Activated T-cell treated with anti-CD3 and anti-CD28 coated beads, Interleukin-2, amount 50 U/mL, for 48 hours (primary cell): ENCODE data around the gene RPS8.
"Not testable (repeated sequence)": the region's sequence is repeated elsewhere in the genome, so short reads cannot be mapped to it uniquely, and the experiment has no call there.

Experiments
- DNase-seq, 2 experiments: peaks; one replicate each; pipeline ENCODE4 v3.0.0-alpha.2; 2020

The RPS8 gene

DNA sequence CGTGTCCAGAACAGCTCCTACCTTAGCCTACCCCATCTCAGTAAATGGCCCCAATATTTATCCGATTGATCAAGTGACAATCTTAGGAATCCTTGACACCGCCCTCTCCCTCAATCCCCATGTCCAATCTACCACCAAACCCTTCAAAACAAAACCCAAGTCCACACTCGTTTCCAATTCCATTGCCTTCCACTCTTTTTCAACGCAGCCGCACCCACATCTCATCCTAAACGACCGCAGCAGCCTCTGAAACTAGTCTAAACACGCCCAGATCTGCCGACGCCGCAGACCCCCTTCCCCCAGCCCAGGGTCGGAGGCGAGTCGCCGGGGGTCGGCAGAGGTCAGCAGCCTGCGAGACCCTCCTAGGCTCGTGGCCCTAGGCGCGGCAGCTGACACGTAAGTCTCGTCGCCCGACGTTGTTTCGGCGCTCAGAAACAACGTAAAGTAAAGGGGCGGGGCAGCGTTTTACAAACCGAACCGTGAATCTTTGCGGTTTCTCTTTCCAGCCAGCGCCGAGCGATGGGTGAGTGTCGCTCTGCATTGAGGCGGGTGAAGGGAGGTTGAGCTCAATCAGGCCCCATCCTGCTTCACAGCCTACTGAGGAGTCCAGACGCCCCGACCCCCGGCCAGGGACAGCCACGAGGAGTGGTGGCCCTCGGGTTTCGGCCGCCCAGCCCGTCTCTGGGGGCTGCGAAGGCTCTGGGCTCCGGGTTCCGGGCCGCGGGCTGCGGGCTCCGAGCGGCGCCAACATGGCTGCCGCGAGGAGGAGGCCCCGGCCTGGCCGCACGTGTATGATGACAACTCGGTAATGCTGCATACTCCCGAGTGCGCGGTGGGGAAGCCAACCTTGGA, at the start of gene RPS8:
Gene RPS8, plus strand, starts transcription at position 463 of the 852 bp plus-strand sequence. Its CDS starts 57 bp downstream, at position 520.
- DNase-seq: peak; percentile 92 to 93

DNA sequence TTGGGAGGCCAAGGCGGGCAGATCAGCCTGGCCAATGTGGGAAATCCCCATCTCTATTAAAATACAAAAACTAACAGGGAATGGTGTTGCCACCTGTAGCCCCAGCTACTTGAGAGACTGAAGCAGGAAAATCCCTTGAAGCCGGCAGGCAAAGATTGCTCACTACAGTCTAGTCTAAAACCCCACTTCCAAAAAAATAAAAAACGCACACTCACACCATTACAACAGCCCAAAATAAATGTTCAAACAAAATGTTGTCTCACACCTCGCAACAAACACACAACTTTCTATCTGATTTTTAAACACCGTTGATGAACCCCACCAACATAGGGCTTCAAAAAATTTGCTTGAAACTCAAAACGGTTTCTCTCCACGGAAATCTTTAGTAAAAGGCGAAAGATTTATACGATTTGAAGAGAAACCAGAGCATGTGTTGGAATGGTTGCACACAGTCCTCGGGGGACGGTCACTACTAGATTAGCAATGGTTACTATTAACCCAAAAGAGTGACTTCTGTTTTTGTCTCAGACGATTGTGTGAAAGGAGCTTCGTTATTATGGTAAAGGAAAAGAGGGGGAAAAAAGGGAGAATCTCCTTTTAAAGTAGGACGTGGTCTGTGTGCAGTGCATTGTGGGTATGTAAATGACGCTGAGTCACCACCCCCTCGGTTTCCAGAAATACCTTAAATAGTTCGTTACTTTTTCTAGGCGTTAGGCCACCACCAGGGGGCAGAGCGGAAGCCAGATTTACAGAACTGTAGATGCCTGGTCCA, 44.4 kb upstream of the RPS8 start, which contains the start of gene RNU5D-1:
Gene RNU5D-1, minus strand, starts transcription at position 430 of the 772 bp plus-strand sequence.
- peak; percentile 95 to 97 for DNase-seq

DNA sequence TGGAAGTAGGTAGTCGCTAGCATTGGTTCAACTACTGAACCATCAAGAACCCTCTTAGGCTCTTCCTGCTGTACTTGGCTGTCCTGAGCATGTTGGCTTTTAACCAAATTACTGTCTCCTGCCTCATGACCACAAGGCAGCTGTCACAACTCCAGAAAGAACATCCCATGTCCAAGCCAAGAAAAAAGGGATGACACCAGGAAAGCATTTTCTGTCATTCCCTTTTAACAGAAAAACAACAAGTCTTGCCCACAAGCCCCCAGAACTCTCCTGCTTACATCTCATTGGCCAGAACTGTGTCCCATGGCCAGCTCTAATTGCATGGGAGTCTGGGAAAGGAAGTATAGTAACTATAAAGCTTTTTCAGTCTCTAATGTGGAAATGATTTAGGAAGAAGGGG, 42.0 kb upstream of the RPS8 start:
- no peak for DNase-seq

DNA sequence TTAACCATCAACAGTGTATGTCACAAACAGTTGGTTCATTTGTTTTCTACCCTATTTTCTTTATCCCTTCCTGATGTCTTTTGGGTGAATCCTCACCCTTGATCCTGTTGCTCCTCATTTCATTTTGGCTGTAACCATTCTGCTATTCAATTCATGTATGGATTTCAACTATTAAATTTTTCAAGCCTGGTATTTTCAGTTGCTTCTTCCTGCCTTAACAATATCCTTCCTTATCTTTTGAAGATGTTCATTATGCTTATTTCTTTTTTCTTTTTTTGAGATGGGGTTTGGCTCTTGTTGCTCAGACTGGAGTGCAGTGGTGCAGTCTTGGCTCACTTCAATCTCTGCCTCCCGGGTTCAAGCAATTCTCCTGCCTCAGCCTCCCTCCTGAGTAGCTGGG, 41.6 kb upstream of the RPS8 start:
- DNase-seq: no peak

DNA sequence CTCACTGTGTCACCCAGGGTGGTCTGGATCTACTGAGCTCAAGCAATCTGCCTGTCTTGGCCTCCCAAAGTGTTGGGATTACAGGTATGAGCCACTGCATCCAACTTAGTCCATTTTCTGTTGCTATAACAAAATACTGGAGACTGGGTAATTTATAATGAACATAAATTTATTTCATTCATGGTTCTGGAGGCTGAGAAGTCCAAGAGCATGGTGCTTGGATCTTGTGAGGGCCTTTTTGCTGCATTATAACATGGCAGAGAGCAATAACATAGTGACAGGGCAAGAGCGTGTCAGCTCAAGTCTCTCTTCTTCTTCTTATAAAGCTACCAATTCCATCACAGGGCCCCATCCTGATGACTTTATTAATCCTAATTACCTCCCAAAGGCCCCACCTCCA, 39.3 kb upstream of the RPS8 start:
- DNase-seq: no peak

DNA sequence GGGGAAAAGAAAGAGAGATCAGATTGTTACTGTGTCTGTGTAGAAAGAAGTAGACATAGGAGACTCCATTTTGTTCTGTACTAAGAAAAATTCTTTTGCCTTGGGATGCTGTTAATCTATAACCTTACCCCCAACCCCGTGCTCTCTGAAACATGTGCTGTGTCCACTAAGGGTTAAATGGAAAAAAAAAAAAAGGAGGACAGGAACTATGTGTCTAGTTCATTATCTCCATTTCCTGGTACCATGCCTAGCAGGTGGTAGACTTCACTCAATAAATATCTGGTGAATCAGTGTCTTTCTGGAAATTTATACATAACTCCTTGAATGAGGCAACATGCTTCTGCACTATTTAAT, 36.4 kb upstream of the RPS8 start:
- not testable (repeated sequence) for DNase-seq

DNA sequence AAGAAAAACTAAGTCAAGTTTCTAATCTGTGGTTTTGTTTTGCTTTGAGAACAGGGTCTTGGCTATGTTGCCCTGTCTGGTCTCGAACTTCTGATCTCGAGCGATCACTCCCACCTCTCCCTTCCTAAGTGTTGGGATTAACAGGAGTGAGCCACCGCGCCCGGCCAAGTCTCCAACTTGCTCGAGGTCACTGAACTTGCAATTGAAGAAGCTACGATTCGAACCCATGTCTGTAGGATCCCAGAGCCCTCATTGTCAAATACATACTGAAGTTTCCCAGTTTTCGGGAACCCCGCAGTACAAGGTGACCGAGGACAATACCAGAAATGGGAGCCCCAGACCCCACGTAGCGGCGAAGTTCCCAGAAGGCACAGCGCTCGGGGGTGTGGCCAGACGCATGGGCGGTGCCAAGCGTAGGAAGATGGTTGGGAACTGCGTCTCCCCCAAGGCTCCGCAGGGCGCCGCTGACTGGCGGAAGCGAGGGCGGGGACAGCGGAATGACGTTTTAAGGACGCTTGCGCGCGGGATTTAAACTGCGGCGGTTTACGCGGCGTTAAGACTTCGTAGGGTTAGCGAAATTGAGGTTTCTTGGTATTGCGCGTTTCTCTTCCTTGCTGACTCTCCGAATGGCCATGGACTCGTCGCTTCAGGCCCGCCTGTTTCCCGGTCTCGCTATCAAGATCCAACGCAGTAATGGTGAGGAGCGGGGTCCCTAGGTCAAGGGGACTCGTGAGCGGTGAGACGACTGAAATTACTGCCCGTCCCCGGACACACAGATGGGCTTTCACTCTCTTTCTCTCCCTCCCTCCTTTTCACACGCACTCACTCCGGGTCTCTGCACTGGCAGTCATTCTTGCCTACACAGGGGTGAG, 35.8 kb upstream of the RPS8 start, which contains the start of gene KIF2C:
Gene KIF2C, plus strand, starts transcription at position 531 of the 872 bp plus-strand sequence. Its CDS starts 96 bp downstream, at position 627.
- DNase-seq: peak; percentile 99

DNA sequence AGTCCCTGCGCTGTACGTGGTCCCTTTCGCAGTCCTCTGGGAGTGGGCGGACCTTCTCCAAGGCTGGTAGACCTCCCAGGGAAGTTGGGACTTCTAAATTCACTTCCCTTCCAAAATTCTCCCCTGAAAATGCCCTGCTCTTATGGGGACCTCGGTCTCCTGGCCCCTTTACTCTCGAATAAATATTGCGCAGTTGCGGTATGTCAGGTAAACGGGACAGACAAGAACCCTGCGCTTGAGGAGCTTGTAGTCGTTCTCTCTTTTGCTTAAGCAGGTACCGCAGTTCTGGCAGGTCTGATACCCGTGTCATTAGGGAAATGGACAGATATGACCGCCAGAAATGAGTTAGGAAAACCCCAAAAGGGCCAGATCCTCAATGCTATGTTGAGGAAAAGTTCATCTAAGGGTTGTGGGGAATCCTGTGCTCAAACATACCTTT, 35.1 kb upstream of the RPS8 start:
- DNase-seq: no peak

DNA sequence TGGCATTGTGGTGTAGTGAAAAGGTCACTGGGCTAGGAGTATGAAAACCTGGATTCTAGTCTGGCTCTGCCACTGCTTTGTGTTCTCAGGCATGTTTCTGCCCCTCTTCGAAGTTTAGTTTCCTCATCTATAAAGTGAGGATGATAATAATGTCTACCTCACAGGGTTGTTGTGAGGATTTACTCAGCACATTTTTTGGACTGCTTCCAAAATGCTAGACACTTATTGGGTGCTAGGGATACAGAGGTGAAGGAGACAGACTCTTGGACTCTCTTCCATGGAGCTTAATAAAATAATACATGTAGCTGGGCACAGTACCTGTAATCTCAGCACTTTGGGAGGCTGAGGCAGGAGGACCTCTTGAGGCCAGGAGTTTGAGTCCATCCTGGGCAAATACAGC, 32.1 kb upstream of the RPS8 start:
- DNase-seq: no peak

DNA sequence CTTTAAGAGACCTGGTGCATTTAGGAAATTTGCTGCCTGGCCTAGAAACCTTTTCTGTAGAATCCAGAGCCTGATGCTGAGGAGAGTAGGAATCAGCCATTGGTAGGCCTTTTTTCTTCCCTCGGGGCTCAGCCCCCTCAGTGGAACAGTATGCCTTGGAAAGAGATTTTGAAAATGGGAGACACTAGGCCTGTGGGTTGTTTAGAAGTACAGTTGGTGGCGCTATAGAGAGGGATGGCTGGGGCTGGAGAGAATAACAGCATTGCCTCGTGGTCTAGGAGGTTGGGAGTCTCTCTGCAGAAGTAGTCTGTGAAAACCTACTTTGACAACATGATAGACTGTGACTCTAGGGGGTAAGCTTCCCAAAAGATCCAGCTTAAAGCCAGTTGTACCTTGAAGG, 27.5 kb upstream of the RPS8 start:
- no peak for DNase-seq

DNA sequence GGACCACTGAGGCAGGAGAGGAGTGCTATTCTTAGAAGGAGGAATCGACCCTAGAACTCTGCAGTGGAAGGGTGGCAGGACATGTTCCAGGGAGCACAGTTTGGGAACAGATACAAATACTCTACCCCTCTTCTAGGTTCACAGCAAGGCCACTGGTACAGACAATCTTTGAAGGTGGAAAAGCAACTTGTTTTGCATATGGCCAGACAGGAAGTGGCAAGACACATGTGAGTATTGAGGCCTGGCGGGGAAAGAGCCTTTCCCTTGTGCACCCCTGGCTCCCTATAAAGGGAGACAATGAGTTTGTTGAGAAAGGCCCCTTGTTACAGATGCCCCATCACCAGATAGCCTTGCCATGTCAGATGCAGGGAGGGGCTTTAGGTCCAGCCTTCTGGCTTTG, 17.9 kb upstream of the RPS8 start:
- no peak for DNase-seq

DNA sequence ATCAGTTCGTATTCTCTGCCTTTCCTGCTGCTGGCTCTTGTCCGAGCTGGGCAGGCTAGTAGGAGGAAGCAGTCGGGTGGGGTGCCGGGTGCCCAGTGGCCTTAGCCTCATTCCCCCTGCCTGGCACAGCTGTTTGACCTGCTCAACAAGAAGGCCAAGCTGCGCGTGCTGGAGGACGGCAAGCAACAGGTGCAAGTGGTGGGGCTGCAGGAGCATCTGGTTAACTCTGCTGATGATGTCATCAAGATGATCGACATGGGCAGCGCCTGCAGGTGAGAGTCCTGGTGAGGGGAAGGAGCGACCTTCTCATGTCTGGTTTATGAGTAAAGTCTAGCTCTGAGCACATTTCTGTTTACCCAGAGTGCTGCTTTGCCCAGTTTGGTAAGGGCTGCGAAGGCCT, 16.3 kb upstream of the RPS8 start:
- DNase-seq: no peak

DNA sequence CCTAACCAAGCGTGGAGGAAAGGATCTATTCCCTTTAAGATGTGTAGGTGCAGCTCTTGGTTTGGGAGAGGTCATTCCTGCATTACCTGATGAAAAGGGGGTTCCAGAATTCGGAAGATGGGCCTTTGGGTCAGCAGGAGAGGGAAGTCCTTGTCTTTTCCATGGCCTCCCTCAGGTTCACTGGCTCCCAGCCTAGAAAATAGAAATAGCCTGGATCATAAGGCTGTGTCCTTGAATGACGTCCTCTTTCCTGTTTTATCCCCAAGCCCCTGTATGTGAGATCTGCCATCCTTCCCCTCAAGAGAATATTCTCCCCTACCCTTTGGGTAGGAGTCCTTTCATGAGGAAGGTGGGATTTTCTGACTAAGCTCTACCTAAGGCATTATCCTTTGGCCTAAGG, 14.5 kb upstream of the RPS8 start:
- DNase-seq: no peak

DNA sequence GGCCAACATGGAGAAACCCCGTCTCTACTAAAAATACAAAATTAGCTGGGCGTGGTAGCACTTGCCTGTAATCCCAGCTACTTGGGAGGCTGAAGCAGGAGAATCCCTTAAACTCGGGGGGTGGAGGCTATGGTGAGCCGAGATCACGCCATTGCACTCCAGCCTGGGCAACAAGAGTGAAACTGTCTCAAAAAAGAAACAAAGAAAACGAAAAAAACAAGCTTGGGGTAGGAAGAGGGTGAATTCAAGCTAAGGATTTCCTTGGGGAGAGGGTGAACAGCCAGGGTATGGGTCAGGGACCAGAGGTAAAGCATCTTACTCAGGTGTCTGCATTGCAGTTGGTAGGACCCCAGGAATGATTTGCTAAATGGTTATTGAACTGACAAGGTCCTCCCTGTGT, 8.9 kb upstream of the RPS8 start:
- DNase-seq: not testable (repeated sequence)

DNA sequence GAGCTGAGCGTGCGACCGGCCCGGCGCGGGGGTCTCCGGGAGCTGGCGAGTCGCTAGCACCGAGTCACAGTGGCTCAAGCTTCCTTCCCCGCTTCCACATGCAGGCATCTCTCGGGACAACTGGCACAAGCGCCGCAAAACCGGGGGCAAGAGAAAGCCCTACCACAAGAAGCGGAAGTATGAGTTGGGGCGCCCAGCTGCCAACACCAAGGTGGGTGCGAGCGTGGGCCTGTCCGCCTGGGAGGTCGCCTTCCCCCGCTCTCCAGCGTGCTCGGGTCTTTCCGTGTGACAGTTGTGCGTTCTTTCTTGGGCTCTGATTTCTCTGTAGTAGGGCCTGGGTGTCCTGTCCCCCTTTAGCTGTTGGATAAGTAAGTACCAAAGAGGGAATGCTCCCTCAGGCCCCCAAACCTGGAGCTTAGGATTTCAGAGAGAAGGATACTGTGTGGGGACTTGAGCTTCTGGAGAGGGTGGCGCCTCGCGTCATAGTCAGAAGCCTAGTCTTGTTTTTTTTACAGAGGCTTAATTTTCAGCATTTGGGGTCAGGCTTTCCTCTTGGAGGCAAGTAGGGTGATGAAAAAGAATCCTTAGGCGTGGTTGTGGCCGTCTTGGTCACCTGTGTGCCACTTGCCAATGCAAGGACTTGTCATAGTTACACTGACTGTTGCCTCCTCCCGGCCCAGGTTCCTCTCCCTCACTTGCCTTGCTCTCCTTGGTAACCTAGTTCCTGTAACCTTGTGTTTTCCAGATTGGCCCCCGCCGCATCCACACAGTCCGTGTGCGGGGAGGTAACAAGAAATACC, 790 bp downstream of the RPS8 start:
- peak; percentile 49 to 58 for DNase-seq

DNA sequence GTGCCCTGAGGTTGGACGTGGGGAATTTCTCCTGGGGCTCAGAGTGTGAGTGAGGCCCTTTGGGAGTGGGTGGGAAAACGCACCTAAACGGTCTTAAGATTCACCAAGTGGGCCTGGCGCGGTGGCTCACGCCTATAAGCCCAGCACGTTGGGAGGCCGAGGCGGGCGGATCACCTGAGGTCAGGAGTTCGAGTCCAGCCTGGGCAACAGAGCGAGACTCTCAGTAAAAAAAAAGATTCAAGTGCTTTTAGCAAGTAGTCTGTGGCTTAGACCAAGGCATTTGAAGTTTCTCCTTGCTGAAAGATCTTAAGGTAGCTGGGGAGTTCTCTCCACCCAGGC, 1.4 kb downstream of the RPS8 start:
- DNase-seq: peak in 1 of 2 experiments; percentile 46

DNA sequence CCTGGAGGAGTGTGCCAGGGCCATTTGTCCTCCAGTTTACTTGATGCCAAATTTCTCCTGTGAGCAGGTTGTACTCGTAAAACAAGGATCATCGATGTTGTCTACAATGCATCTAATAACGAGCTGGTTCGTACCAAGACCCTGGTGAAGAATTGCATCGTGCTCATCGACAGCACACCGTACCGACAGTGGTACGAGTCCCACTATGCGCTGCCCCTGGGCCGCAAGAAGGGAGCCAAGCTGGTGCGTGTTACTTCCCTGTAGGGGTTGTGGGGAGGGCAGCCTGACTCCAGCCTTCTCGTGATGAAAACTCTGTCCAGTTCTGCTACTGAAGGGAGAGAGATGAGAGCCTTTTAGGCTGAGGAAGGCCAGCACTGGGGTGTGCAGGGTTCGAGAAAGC, 2.2 kb downstream of the RPS8 start:
- no peak for DNase-seq

DNA sequence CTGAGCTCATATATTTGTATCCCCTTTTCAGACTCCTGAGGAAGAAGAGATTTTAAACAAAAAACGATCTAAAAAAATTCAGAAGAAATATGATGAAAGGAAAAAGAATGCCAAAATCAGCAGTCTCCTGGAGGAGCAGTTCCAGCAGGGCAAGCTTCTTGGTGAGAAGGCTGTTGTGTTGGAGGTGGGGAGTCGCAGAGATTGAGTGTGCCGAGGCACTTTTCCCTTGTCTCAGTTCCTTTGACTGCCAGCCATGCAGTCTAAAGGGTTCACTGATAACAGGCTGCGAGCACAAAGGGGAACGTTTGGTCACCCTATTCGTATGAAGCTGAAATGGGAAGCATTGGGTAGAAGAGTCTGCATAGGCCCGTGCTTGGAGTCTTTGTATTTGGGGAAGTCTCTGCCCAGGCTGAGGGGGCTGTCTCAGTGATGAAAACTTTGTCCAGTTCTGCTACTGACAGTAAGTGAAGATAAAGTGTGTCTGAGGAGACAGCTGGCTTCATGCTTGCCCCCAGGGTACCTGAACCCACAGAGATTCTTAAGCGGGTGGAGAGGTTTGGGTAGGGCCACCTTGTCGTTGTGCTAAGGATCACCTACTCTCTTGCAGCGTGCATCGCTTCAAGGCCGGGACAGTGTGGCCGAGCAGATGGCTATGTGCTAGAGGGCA, 2.8 kb downstream of the RPS8 start:
- no peak for DNase-seq

DNA sequence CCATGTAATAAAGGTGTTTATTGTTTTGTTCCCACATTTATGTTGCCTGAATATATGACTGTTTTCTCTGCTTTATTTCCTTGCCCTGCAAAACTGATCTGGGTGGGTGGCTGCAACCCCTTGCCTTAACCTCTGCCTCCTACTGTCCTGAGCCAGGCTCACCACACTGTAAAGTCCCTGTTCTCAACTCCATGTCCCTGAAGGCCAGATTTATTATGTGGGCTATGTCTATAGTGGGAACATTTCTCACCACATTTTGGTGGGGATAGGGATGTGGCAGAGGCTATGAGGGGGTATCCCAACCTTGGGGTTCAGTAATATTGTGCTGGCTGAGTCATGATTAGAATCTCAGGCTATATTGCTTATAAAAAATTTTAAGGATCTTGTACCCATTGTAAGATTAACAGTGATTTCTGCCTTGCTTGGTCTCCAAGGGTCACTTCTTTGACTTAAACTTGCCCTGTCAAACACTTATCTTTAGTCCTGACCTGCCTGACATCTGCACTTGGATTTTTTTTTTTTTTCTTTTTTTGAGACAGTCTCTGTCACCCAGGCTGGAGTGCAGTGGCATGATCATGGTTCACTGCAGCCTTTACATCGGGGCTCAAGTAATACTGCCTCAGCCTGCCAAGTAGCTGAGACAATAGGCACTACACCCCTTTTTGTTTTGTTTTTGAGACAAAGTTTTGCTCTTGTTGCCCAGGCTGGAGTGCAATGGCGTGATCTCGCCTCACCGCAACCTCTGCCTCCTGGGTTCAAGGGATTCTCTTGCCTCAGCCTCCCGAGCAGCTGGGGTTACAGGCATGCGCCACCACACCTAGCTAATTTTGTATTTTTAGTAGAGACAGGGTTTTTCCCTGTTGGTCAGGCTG, 3.6 kb downstream of the RPS8 start:
- DNase-seq: no peak

DNA sequence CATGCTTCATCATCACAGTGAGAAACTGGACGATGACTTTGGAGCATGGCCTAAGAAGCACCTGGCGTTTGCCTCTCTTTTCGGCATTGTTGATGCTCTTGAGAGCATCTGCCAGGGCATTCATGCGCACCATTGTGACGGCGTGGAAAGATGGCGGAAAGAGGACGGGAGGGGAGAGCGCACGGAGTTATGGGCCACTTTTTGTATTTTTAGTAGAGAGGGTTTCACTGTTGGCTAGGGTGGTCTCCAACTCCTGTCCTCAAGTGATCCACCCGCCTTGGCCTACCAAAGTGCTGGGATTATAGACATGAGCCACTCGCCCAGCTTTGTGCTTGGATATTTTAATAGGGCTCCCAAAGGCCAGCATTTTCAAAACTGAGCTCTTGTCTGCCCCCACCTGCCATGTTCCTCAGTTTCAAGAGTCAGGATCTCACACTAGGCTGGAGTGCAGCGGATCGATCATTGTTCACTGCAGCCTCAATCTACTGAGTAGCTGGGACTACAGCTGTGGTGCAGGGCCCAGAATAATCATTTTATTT, 5.3 kb downstream of the RPS8 start:
- no peak for DNase-seq
